Small intestine (tissue), 7 donors: ENCODE measurements around the gene ATOH8. TPM values are rescaled to one million over a fixed set of nuclear protein-coding genes. Genes with fewer than 3 reads are reported as not detected.
A peak's percentile ranks its signal among the peaks of the same experiment; 100 is the strongest.

Source experiments
- DNase-seq, 2 donors: peaks; one replicate each; pipeline versions ENCODE4 v3.0.0 to v3.0.0-alpha.2; 2013
- FAIRE-seq: peaks from 2 replicates; lab custom pipeline; 2012; peaks lifted over from hg19 to GRCh38; lab: Jason Lieb, UNC
- H3K27ac ChIP-seq, 3 donors: one replicate each; pipeline ENCODE4 v1.5.1; 2013; ENCODE audit warnings: low read length in 2 of 3, mild to moderate bottlenecking in 2 of 3, control low read depth in 1 of 3, inconsistent platforms in 1 of 3, low read depth in 1 of 3, moderate library complexity in 1 of 3
- H3K27me3 ChIP-seq, 3 donors: one replicate each; pipeline ENCODE4 v1.6.1; 2013; ENCODE audit warnings: low read length in 3 of 3, inconsistent platforms in 1 of 3; ENCODE audit not compliant: control insufficient read depth in 3 of 3, insufficient read depth in 3 of 3
- H3K36me3 ChIP-seq, 3 donors: one replicate each; pipeline ENCODE4 v1.6.1; 2013; ENCODE audit warnings: low read length in 3 of 3, inconsistent platforms in 1 of 3, low read depth in 1 of 3, mild to moderate bottlenecking in 1 of 3, moderate library complexity in 1 of 3; ENCODE audit not compliant: control insufficient read depth in 3 of 3, insufficient read depth in 2 of 3
- H3K4me1 ChIP-seq, 3 donors: one replicate each; pipeline ENCODE4 v1.6.1; 2013; ENCODE audit warnings: low read length in 2 of 3, inconsistent platforms in 1 of 3, low read depth in 1 of 3, mild to moderate bottlenecking in 1 of 3, moderate library complexity in 1 of 3; ENCODE audit not compliant: control insufficient read depth in 3 of 3, insufficient read depth in 2 of 3
- H3K4me3 ChIP-seq, 3 donors: one replicate each; pipeline ENCODE4 v1.5.1; 2013; ENCODE audit warnings: low read length in 3 of 3, control low read depth in 1 of 3, inconsistent platforms in 1 of 3, low read depth in 1 of 3, mild to moderate bottlenecking in 1 of 3, moderate library complexity in 1 of 3
- H3K9me3 ChIP-seq, 2 donors: one replicate each; pipeline ENCODE4 v1.6.1; 2013; ENCODE audit warnings: low read depth in 1 of 2, low read length in 1 of 2; ENCODE audit not compliant: control insufficient read depth in 2 of 2, insufficient read depth in 1 of 2
- WGBS, 3 donors: extraction: QIAGEN DNeasy Blood & Tissue Kit; methylation state at CpG; one replicate each; pipeline ENCODE4 v1.1.7; 2013; 5-methylcytosine and 5-hydroxymethylcytosine counted together
- polyA plus RNA-seq, 4 donors: library from polyadenylated mRNA; stranded (reverse) in 3 of 4; unstranded in 1 of 4; fragments of 200-250 nt in 3 of 4; fragments of 120-200 nt in 1 of 4; gene quantifications; one replicate each; pipeline versions ENCODE4 v1.2.1 to v1.2.3, GENCODE V29; 2013
- donor health status: healthy with polysubstance abuse.
- donor health status: control.
- donor health status: control.
- donor health status: Bipolar disorder and iron deficiency.
- donor health status: healthy.

ATOH8 gene
- polyA plus RNA-seq, 4 donors = 1.6 to 18.4 (median 3.7) TPM

DNA sequence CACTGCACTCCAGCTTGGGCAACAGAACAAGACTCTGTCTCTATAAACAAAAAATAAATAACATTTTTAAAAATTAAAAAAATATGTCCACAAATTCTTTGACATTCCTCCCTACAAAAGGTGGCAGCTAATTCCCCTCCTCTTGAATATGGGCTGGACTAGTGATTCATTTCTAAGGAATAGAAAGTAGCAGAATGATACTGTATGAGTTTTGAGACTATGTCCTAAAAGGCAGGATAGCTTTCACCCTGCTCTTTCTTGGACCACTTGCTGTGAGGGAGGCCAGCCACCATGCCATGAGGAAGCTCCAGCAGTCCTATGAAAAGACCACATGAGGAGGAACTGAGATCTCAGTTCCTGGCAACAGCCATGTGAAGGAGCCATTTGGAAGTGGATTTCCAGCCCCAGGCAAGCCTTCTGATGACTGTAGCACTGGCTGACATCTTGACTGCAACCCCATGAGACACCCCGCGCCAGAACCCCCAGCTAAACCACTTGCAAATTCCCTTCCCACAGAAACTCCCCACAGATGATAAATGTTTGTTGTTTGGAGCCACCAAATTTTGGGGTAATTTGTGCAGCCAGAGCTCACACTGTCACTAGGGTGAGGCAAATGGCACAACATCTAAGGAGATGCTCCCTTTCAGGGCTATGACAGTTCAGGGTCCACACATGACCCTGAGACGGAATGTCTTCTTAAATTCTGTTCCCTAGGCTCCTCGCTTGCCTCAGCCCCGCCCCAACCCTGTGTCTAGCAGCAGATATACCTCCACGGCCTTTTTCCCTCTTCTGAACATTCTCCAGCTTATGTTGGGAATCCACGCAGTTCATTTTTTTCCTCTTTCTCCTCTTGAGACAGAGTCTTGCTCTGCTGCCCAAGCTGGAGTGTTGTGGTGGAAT, 17.1 kb upstream of the ATOH8 start:
- Histone ChIP-seq H3K4me3 (no peak overlapping the region), H3K36me3 (no peaks in the 10 kb centered on the region), H3K9me3 (peaks cover 0 to 3% of the 10 kb centered on the region in 2 donors), H3K27me3 (peaks cover 0 to 28% (median 0%) of the 10 kb centered on the region in 3 donors), H3K4me1 (peaks cover 0 to 7% (median 0%) of the 10 kb centered on the region in 3 donors), H3K27ac (no peak overlapping the region)
- 73 to 86% (median 80%) methylated on average over 7 of the region's 7 CpGs for WGBS, 3 donors
- DNase-seq (no peak), FAIRE-seq (no peak)

DNA sequence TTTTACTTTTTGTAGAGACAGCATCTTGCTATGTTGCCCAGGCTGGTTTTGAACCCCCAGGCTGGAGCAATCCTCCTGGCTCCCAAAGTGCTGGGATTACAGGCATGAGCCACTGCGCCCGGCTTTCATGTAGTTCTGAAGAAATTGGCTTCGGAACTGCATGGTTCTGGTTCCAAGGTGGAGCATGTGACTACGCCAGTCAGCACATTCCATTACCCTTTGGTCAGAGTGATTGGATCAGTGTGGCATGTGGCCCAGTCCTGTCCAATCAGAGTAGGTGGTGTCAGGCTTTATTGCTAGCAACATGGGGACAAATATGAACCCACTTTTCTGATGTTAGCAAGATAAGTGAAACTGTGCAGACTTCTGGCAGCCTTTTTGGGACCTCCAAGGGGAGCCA, 16.3 kb upstream of the ATOH8 start:
- 65 to 84% (median 83%) methylated on average over 4 of the region's 4 CpGs for WGBS, 3 donors
- H3K27ac ChIP-seq = peak overlapping the region in 1 of 3 donors; percentile 47
- H3K9me3 ChIP-seq = peaks cover 0 to 3% of the 10 kb centered on the region in 2 donors
- no peaks in the 10 kb centered on the region for H3K36me3 ChIP-seq
- H3K4me1 ChIP-seq = peaks cover 0 to 14% (median 0%) of the 10 kb centered on the region in 3 donors
- no peak for DNase-seq
- peaks cover 0 to 35% (median 0%) of the 10 kb centered on the region in 3 donors for H3K27me3 ChIP-seq
- FAIRE-seq = no peak
- H3K4me3 ChIP-seq = no peak overlapping the region

DNA sequence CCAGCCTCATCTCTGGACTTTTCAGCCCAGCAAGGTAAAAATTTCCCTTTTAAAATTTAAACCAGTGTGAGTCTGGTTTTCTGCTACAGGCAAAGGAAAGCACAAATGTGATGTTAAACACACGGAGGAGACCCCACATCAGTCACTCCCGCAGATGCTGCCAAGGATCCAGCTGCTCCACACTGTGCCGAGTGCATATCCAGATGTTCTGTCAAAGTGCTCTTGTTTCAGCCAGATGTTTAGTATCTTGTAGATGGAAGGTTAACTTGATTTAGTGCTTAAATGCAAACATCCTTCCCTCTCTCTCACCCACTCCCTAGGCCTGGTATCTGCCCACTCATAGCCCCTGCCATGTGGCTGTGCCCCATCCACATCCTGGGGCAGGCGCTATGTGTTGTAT, 15.8 kb upstream of the ATOH8 start:
- 75 to 86% (median 81%) methylated on average over 4 of the region's 4 CpGs for WGBS, 3 donors
- peaks cover 0 to 17% (median under 1%) of the 10 kb centered on the region in 3 donors for H3K4me1 ChIP-seq
- DNase-seq = no peak

DNA sequence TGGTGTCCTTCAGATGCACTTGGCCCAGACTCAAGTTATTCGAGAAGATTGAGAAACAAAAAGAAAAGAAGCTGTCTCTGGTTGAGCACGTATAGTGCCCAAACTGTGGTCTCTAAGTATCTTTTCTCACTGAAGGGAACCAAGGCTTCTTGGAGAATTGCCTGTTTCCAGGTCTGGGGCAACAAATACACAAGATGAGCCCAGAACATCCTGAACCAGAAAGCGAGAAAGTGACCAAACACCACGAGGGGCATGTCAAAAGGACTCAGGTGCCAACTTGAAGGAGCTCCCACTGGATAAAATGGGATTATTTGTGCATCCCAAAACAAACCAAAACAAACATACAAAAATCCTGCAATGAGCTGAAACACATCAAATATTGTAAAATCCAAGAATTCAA, 13.6 kb upstream of the ATOH8 start:
- Histone ChIP-seq H3K27ac (no peak overlapping the region), H3K4me1 (peaks cover 0 to 26% (median 9%) of the 10 kb centered on the region in 3 donors), H3K27me3 (peaks cover 0 to 48% (median 0%) of the 10 kb centered on the region in 3 donors), H3K9me3 (peaks cover 0 to 3% of the 10 kb centered on the region in 2 donors), H3K4me3 (no peak overlapping the region), H3K36me3 (no peaks in the 10 kb centered on the region)
- 75 to 88% (median 82%) methylated on average over 4 of the region's 4 CpGs for WGBS, 3 donors
- FAIRE-seq (no peak), DNase-seq (no peak)

More for the DNA sequence above, 15.8 kb upstream of the ATOH8 start:
- Histone ChIP-seq H3K27ac (peak overlapping the region in 1 of 3 donors; percentile 47), H3K4me3 (no peak overlapping the region), H3K9me3 (peaks cover 0 to 3% of the 10 kb centered on the region in 2 donors), H3K36me3 (no peaks in the 10 kb centered on the region), H3K27me3 (peaks cover 0 to 39% (median 0%) of the 10 kb centered on the region in 3 donors)
- no peak for FAIRE-seq

DNA sequence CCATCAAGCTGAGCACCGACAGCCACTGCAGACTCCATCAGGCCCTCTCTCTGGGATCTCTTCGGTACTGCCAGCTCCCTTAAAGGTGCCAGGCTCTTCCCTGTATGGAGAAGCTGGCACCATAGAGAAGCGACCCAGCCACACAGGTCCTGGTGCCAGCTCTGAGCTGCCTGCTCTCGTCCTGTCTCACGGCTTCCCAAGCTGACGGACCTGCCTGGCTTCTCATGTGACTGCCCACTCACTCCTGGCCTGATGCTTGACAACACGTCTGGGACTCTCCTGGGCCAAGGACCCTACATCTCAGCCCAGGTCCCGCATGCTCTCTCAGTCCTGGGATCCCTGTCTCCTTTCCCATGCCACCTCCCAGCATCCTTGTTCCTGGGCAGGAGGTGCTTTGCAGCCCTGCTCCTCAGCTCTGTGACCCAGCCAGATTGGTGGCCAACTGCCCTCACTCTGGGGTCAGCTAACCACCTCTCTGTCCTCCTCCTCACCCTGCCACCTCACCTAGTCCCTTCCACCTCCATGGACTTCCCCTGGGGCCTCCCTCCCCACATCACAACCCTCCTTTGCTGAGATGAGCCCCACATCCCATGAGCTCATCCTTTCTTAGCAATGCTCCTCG, 12.5 kb upstream of the ATOH8 start:
- peaks cover 0 to 28% (median 9%) of the 10 kb centered on the region in 3 donors for H3K4me1 ChIP-seq
- FAIRE-seq = no peak
- H3K9me3 ChIP-seq = peaks cover 0 to 3% of the 10 kb centered on the region in 2 donors
- H3K27ac ChIP-seq = peak overlapping the region; percentile 9 to 61 (median 48)
- 85 to 90% (median 88%) methylated on average over 9 of the region's 9 CpGs for WGBS, 3 donors
- no peaks in the 10 kb centered on the region for H3K36me3 ChIP-seq
- peaks cover 0 to 54% (median 0%) of the 10 kb centered on the region in 3 donors for H3K27me3 ChIP-seq
- no peak for DNase-seq
- no peak overlapping the region for H3K4me3 ChIP-seq

DNA sequence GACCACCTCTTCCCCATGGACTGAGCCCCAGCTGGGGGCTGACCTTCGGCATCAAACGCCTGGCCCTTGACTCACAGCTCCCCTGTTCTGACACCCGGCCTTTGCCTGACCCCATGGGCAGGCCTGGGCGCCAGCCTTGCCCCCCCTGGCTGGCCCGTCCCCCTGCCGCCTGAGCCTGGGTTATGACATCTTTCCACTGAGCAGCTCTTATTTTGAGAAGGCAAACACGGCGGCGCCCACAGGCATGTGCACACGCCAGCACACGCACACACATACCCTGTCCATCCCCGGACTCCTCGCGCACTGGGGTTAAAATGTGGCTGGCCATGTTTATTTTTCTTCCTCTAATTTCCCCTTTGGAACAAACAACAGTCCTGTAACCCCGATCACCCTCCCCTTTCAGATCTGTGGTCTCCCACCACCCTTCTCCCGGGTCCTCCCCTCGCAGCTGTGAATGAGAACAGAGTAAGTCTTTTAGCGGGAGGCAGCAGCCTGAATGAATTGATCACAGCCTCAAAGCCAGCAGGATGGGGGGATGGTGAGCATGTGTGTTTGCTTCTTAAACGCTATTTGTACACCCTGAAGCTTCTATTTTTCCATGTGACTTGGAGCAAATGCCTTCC, 11.8 kb upstream of the ATOH8 start:
- Histone ChIP-seq H3K27ac (peak overlapping the region; percentile 9 to 61 (median 48)), H3K4me1 (peaks cover 0 to 29% (median 9%) of the 10 kb centered on the region in 3 donors), H3K4me3 (no peak overlapping the region), H3K9me3 (peaks cover 0 to 3% of the 10 kb centered on the region in 2 donors), H3K27me3 (peaks cover 0 to 55% (median 0%) of the 10 kb centered on the region in 3 donors), H3K36me3 (no peaks in the 10 kb centered on the region)
- no peak for DNase-seq
- FAIRE-seq = no peak
- WGBS, 3 donors = 41 to 53% (median 52%) methylated on average over 19 of the region's 19 CpGs

DNA sequence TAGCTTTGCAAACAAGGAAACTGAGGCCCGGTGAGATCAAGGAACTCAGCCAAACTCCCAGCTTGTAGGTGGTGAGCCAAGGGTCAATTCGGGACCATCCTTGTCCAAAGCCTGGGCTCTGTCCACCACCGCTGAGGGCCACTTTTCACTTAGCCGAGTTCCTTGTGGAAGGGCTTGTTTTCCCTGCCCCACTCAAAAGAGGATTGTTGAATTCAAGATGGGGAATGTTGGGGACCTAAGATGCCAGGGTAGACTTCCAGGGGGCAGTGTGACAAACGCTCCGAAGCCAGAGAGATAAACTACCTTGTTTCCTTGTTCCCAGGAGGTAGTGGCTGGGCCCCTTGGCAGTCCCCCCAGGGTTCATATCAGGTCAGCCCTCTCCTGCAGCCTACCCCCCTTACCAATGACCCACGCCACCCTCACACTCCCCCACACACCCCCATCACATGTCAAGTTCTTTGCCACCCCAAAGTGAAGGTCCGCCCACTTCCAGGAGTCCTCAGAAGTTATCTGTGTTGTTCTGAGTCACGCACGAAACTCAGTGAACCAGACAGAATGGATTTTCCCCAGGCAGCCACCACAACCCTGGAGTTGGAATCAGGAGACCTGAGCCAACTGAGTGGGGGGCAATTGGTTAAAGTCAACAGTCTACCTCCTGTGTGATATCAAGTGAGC, 10.3 kb upstream of the ATOH8 start:
- Histone ChIP-seq H3K4me1 (peaks cover 0 to 29% (median 9%) of the 10 kb centered on the region in 3 donors), H3K27ac (peak overlapping the region in 2 of 3 donors; percentile 41 to 64), H3K27me3 (peaks cover 0 to 62% (median 0%) of the 10 kb centered on the region in 3 donors), H3K9me3 (peaks cover 0 to 3% of the 10 kb centered on the region in 2 donors), H3K4me3 (no peak overlapping the region), H3K36me3 (no peaks in the 10 kb centered on the region)
- FAIRE-seq (no peak), DNase-seq (no peak)
- 37 to 54% (median 40%) methylated on average over 10 of the region's 10 CpGs for WGBS, 3 donors
